Ishikawa (cell line): ENCODE results near the gene MRPL14.

Experiments
- CEBPB ChIP-seq: IDR thresholded peaks from 2 replicates; pipeline ENCODE4 v1.6.1; 2012
- CREB1 ChIP-seq: IDR thresholded peaks from 2 replicates; pipeline ENCODE4 v1.6.1; 2012; ENCODE audit warnings: low read depth
- EP300 ChIP-seq: IDR thresholded peaks from 2 replicates; pipeline ENCODE4 v1.6.1; 2012; ENCODE audit warnings: borderline replicate concordance
- TAF1 ChIP-seq: IDR thresholded peaks from 2 replicates; pipeline ENCODE4 v1.6.1; 2012; ENCODE audit warnings: low read depth, mild to moderate bottlenecking
- TCF12 ChIP-seq: IDR thresholded peaks from 2 replicates; pipeline ENCODE4 v1.6.1; 2012; ENCODE audit warnings: low read depth
- TEAD4 ChIP-seq: IDR thresholded peaks from 2 replicates; pipeline ENCODE4 v1.6.1; 2012
- YY1 ChIP-seq: IDR thresholded peaks from 2 replicates; pipeline ENCODE4 v1.6.1; 2012; ENCODE audit warnings: low read depth
- TF ChIP-seq, protein P1 (sequence below): IDR thresholded peaks from 2 replicates; pipeline ENCODE4 v1.6.1; 2012
- TF ChIP-seq, protein P2 (sequence below): IDR thresholded peaks from 2 replicates; pipeline ENCODE4 v1.6.1; 2012; ENCODE audit warnings: low read depth, mild to moderate bottlenecking

DNA sequence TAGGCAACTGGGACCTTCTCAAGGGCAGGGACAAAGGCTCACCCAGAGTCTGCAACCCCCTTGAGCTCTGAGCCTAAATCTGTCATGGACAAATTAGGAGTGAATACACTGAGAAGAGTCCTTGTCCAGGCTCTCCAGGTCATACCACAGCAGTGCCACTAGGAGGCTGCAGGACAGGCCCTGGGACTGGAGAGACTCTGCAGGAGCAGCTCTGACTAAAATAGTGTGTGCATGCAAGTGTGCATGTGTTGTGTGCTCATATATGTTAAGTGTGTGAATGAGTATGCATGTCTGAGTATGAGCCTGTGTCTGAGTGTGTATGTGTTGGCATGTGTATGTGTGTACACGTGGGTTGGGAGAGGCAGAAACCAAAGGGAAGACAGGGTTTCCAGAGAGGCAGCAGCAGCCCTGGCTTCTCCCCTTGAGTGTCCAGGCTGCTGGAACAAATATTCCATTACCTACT is 27.1 kb downstream of the MRPL14 start:
- TF ChIP-seq YY1 (no peak), CREB1 (no peak), EP300 (no peak), TEAD4 (no peak), CEBPB (no peak), TCF12 (no peak), TAF1 (no peak)
- TF ChIP-seq, protein P1, sequence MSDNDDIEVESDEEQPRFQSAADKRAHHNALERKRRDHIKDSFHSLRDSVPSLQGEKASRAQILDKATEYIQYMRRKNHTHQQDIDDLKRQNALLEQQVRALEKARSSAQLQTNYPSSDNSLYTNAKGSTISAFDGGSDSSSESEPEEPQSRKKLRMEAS = no peak
- TF ChIP-seq, protein P2, sequence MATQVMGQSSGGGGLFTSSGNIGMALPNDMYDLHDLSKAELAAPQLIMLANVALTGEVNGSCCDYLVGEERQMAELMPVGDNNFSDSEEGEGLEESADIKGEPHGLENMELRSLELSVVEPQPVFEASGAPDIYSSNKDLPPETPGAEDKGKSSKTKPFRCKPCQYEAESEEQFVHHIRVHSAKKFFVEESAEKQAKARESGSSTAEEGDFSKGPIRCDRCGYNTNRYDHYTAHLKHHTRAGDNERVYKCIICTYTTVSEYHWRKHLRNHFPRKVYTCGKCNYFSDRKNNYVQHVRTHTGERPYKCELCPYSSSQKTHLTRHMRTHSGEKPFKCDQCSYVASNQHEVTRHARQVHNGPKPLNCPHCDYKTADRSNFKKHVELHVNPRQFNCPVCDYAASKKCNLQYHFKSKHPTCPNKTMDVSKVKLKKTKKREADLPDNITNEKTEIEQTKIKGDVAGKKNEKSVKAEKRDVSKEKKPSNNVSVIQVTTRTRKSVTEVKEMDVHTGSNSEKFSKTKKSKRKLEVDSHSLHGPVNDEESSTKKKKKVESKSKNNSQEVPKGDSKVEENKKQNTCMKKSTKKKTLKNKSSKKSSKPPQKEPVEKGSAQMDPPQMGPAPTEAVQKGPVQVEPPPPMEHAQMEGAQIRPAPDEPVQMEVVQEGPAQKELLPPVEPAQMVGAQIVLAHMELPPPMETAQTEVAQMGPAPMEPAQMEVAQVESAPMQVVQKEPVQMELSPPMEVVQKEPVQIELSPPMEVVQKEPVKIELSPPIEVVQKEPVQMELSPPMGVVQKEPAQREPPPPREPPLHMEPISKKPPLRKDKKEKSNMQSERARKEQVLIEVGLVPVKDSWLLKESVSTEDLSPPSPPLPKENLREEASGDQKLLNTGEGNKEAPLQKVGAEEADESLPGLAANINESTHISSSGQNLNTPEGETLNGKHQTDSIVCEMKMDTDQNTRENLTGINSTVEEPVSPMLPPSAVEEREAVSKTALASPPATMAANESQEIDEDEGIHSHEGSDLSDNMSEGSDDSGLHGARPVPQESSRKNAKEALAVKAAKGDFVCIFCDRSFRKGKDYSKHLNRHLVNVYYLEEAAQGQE = no peak
